GM21529 (cell line): ENCODE results near the gene MYOCD.

ENCODE experiments used
- ATAC-seq: cut with Tn5 transposase; IDR thresholded peaks from one replicate; pipeline ENCODE4 v1.9.1; 2021; ENCODE audit not compliant: unreplicated experiment

MYOCD gene

DNA sequence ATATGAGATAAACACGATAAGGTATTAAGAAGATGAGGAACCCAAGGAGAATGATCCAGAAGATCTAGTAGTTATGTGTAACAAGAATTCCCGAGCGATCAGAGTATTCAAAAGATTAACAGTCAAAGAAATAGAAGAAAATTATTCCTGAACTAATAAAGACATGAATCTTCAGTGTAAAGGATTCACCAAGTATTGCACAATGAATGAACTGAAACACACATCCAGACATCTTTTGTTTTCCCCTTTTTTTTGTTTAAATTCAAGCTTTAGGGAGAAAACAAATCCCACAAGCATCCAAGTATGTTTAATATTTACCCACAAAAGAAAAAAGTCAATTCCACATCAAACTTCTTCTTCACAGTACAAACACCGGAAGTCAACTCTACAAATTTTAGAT lies 23.7 kb upstream of the MYOCD start:
- no peak for ATAC-seq

DNA sequence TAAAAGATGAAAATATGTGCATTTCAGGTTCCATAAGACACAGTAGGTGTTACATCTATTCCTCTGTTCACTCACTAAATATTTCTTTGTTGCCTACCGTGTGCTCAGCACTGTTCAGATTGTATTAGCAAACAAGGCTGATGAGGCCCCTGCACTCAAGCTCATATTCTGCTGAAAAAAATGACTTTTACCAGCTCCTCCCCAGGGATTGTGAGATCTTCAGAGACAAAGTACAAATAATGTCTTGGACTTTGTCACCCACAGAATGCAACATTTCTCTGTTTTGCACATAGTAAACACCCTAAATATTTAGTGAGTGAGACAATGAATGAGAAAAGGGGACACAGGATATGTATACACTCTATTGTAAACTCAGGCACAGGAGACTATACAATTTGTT lies 21.9 kb upstream of the MYOCD start:
- ATAC-seq: no peak

- ATAC-seq: no peak
These were observed 21.1 kb upstream of the MYOCD start for GRCh38 chr17:12644623-12645022.

DNA sequence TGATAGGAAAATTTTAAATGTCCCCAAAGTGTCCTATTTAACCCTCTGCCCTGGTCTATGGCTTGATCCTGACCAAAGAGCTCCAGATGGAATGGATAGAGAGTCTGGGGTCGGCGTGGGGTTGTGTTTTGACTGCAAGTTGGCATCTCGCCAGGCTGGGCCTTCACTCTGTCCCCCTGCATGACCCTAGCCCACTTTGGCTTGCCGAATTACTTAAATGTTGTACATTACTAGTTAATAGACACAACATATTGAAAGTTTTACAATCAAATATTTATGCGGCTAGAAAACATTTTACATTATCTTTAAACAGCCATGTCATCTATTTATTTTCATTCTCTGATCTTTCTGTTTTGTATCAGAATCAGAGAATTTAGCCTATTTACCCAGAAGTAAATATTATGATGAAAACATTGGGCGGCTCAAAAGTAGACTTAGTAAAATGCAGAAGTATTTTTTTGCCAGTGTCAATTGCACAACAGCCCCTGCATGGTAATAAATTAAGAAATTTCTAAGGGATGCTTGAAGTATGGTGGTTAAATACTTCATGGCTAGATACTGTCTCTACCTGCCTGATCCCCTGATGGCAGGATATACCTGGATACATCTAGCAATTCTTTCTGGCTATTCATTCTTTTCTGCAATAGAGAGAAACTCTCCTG lies 18.8 kb upstream of the MYOCD start:
- no peak for ATAC-seq

GRCh38 chr17:12648498-12648897 lies 17.2 kb upstream of the MYOCD start:
- ATAC-seq: no peak

- ATAC-seq: no peak
These were observed 9.8 kb upstream of the MYOCD start for GRCh38 chr17:12655936-12656335.

DNA sequence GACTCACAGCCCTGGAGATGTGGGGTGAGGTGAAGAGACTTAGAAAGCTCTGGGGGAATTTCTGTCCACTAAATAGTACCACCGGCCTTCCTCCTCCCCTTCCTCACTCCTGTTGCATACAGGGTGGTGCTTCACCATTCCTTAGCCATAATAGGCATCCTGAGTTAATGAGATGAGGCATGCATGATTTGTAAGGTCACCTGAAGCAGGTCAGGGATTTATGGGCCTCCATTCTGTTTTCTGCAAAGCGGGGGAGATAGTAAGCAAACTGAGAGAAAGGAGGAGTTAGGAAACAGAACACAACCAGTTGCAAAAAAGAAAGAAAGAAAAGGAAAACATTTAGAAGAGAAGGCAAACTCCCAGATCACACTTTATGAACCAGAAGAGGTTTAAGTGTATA lies 9.3 kb upstream of the MYOCD start:
- no peak for ATAC-seq

GRCh38 chr17:12659500-12659899 lies 6.2 kb upstream of the MYOCD start:
- ATAC-seq: no peak

- ATAC-seq: no peak
These were observed 1.4 kb upstream of the MYOCD start for GRCh38 chr17:12664252-12664651.

DNA sequence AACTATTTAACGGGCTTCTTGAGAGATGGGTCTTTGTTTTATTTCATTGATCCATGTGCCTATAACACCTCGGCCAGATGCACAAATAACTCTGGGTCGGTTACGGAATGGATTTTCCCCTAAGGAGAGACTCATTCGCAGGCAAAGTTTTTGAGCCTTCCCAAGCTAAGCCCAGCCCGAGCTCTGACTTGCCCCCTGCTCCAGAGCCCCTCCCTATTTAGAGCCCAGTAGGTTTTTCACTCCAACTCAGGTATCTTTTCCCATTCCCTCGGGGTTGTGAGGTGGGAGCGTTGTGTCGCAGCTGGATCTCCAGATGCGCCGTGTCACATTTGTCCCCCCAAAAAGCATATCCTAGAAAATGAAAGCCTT lies 812 bp upstream of the MYOCD start:
- no peak for ATAC-seq

DNA sequence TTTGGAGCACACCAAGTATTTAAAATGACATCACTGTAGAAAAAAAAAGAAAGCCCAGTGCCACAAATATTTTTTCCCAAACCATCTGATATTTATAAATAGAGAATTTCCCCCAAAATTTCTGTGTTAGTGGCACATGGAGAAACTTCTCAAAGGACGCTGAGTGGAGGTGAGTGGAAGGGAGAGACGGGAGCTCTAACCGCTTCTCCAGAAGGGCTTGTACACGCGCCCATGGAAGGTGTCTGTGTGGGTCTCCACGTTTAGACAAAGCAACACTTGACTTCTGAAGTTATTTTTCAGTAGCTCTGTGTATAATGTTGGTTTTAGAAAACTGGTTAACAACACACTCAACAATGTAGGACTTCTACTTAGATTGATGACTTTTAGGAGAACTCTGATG lies 1.0 kb downstream of the MYOCD start:
- ATAC-seq: no peak

DNA sequence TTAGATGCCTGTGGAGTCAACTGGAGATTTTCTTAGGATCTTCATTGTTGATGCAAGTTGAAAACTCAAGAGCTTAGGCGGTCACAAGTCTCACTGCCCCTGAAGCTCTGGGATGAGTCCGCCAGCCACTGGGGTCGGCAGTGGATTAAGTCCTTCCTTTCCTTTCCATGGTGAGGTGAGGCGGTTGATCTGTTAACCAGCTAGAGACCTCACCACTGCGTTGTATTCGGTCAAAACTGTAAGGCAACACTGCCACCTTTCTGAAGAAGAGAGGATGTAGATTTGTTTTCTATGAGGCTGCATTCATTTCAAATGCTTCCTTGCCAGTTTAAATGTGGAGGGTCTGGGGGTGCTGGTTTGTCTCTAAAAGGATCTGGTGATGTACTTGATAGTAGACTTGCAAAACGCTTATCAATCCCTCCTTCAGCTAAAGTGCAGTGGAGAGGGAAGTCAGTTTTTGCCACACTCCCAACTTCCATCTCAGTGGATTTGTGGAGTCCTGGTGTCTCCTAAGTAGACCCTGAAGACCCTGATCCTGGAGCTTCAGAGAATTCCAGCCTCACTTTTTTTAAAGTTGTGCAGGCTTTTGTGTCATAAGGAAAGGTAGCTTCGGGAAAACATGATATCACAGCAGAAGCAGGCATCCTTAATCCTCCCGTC lies 1.7 kb downstream of the MYOCD start:
- ATAC-seq: no peak

DNA sequence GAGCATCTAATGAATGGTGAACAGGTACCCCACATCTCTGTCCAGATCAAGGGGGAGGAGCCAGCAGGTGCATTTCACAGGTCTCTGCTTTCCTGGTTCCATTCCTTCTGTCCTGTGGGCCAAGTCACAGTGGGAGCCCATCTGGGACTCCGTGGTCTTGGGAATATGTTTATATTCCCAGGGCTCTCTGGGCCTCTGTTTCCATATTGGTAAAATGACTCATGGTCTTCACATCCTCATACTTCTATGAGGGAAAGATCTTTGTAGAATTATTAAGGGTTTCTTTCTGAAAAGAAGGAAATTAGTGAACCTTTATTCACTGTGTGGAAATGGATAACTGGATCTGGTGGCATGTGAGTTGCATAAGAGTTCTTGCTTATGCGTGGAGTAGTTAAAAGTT lies 6.2 kb downstream of the MYOCD start:
- ATAC-seq: no peak

DNA sequence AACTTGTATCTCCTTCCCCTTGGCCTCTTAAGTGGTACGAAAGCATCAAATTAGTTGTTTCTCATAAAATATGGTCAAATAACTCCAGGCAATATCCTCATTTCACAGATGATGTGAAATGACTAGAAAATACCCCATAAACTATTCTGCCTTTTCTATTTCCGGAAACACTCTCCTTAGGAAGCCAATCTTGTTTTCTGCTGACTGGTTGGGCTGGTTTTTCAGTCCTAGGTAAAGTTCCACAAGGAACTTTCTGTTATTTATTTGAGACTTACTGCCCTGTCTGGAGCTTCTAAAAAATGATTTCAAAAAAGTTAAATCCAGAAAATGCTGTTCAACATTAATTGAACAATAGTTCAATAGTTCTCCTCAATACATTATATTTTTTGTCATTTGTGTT lies 7.3 kb downstream of the MYOCD start:
- no peak for ATAC-seq

DNA sequence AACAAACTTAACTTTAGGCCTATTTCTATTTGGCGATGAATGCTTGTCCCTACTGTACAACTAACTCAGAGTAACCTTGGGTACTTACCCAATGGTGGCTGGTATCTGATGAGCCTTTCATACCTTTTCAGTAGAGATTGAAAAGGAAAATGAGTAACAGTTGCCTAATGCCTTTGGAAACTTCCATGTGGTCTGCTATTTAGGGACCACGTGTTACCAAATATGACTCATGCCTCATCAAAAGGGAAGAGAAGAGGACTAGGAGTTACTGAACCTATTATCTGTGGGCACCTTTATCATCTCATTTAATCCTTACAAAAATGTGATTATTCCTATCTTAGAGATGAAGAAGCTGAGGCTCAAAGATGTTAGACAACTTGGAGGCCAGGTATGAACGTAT lies 8.1 kb downstream of the MYOCD start:
- no peak for ATAC-seq

- ATAC-seq: no peak
These were observed 14.8 kb downstream of the MYOCD start for GRCh38 chr17:12680407-12680897.

DNA sequence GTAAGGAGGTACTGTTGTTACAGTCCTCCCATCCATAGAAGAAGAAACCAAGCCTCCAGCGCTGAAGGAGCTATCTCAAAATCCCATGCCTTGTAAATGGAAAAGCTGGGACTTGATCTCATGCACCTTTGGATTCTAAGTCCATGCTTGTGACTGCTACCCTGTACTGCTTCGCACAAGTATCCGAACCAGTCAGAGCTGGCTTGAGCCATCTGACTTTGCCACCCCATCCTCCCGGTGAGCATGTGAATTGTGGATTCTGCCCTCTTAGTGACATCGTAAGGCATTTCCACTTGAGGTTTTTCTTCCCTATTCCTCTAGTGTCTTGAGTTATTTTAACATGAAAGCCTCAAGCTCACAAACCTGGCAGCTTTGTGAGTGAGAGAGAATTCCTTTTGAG lies 15.3 kb downstream of the MYOCD start:
- no peak for ATAC-seq

- ATAC-seq: no peak
These were observed 17.6 kb downstream of the MYOCD start for GRCh38 chr17:12683299-12683698.

- ATAC-seq: no peak
These were observed 20.8 kb downstream of the MYOCD start for GRCh38 chr17:12686486-12686885.

GRCh38 chr17:12688382-12688781 lies 22.7 kb downstream of the MYOCD start:
- no peak for ATAC-seq

DNA sequence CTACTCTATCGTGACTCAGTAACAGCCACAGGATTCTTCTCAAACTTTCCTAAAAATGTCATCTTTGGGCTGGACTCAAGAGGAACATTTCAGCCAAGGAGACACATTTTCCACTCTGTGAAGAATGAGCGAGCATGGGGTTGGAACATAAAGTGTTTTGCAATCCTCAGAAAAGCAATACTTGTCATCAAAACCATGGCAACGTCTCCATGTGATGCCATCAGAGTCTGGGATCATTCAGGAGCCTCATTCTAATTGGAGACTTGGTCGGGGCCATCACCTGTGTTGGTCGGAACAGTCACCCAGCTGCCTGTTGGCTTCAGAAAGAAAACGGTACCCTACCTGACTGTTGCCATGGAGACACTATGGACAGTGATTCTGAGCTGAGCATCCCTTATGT lies 25.5 kb downstream of the MYOCD start:
- no peak for ATAC-seq

DNA sequence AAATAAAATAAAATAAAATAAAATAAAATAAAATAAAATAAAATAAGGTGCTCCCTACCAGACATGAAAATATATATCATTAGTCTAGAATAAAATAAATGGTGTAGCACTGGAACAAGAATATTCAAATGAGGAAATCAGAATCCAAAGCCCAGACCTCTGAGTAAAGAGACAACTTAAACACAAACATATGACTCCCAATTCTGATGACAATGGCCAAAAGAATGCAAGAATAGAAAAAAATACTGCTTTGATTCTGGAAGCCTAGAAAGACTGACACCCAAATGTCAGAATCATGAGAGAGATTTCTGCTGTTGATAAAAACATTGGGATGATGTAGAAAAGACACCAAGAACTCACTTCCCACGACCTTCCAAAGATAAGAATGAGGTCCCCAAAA lies 27.9 kb downstream of the MYOCD start:
- ATAC-seq: no peak

GRCh38 chr17:12706070-12706469 lies 40.4 kb downstream of the MYOCD start:
- ATAC-seq: no peak
